Stimulated activated CD8-positive, alpha-beta memory T cell treated with anti-CD3 and anti-CD28 coated beads, Interleukin-12 subunit alpha, Interleukin-12 subunit beta, amount 100 ng/mL, for 24 hours (primary cell): ENCODE data around the gene RNU1-3.
"Not testable (repeated sequence)": the region's sequence is repeated elsewhere in the genome, so short reads cannot be mapped to it uniquely, and the experiment has no call there.

ENCODE experiments used
- DNase-seq: peaks from one replicate; pipeline ENCODE4 v3.0.0-alpha.2; 2020; ENCODE audit errors: extremely low read depth

Gene RNU1-3

GRCh38 chr1:16621300-16621658, 45.5 kb downstream of the RNU1-3 start:
- DNase-seq = no peak

- DNase-seq = not testable (repeated sequence)
These were observed 46.8 kb downstream of the RNU1-3 start for GRCh38 chr1:16619803-16620501.

- no peak for DNase-seq
These were observed 48.0 kb downstream of the RNU1-3 start for GRCh38 chr1:16618719-16619118.

GRCh38 chr1:16617778-16618580, 48.8 kb downstream of the RNU1-3 start:
- no peak for DNase-seq

GRCh38 chr1:16617114-16617631, 49.6 kb downstream of the RNU1-3 start:
- DNase-seq = no peak
